Neural cell (in vitro differentiated cells): ENCODE results near the gene SLCO1A2. TPM values are rescaled to one million over a fixed set of nuclear protein-coding genes. Genes with fewer than 3 reads are reported as not detected.

Experiments
- H2AFZ ChIP-seq: fragments of 200-600, 300-800 bp; sonication (generic), shearing (Covaris generic); 2 replicates; pipeline ENCODE4 v1.6.0; 2014; ENCODE audit warnings: low read depth, mild to moderate bottlenecking, antibody characterized with exemption, low read length, moderate library complexity
- H3F3A ChIP-seq: fragments of 200-600 bp; shearing (Covaris generic); 2 replicates; pipeline ENCODE4 v1.6.1; 2016; ENCODE audit warnings: mild to moderate bottlenecking, moderate library complexity, mixed read lengths, antibody characterized with exemption, low read length; ENCODE audit not compliant: insufficient read depth, poor library complexity, severe bottlenecking
- H3K27ac ChIP-seq: fragments of 200-600, 300-800 bp; sonication (generic), shearing (Covaris generic); 2 replicates; pipeline ENCODE4 v1.5.1; 2014; ENCODE audit warnings: mild to moderate bottlenecking, low read length, moderate library complexity
- H3K27me3 ChIP-seq: fragments of 300-800, 200-600 bp; sonication (generic), shearing (Covaris generic); 2 replicates; pipeline ENCODE4 v1.6.0; 2014; ENCODE audit warnings: mild to moderate bottlenecking, low read depth, low read length, moderate library complexity; ENCODE audit not compliant: insufficient read depth
- H3K36me3 ChIP-seq: fragments of 300-800, 200-600 bp; sonication (generic), shearing (Covaris generic); 2 replicates; pipeline ENCODE4 v1.5.1; 2014; ENCODE audit warnings: mild to moderate bottlenecking, antibody characterized with exemption, low read length, moderate library complexity; ENCODE audit not compliant: insufficient read depth
- H3K4me2 ChIP-seq: fragments of 300-800, 200-600 bp; sonication (generic), shearing (Covaris generic); 2 replicates; pipeline ENCODE4 v1.6.0; 2014; ENCODE audit warnings: mild to moderate bottlenecking, low read length
- H3K4me3 ChIP-seq: fragments of 300-800, 200-600 bp; sonication (generic), shearing (Covaris generic); 2 replicates; pipeline ENCODE4 v1.5.1; 2014; ENCODE audit warnings: mild to moderate bottlenecking, low read length, moderate library complexity
- H3K79me2 ChIP-seq: fragments of 200-600 bp; shearing (Covaris generic); replicated peaks from 2 replicates; pipeline ENCODE4 v1.6.0; 2014; ENCODE audit warnings: mild to moderate bottlenecking, low read length, moderate library complexity; ENCODE audit not compliant: insufficient read depth
- H3K9ac ChIP-seq: fragments of 300-800, 200-600 bp; sonication (generic), shearing (Covaris generic); 2 replicates; pipeline ENCODE4 v1.6.1; 2016; ENCODE audit warnings: mild to moderate bottlenecking, low read length, mixed read lengths
- H3K9me2 ChIP-seq: fragments of 200-600 bp; shearing (Covaris generic); 2 replicates; pipeline ENCODE4 v1.6.1; 2016; ENCODE audit warnings: mild to moderate bottlenecking, low read length, mixed read lengths; ENCODE audit not compliant: insufficient read depth
- H3K9me3 ChIP-seq: fragments of 200-600, 300-800 bp; sonication (generic), shearing (Covaris generic); 2 replicates; pipeline ENCODE4 v1.6.1; 2016; ENCODE audit warnings: mild to moderate bottlenecking, mixed run types, low read length, moderate library complexity, mixed read lengths
- H4K20me1 ChIP-seq: fragments of 200-600 bp; shearing (Covaris generic); 2 replicates; pipeline ENCODE4 v1.6.1; 2016; ENCODE audit warnings: mild to moderate bottlenecking, mixed run types; ENCODE audit not compliant: insufficient read depth
- EP300 ChIP-seq: fragments of 450-650 bp; conservative IDR thresholded peaks from 2 replicates; pipeline ENCODE4 v1.6.1; 2014; ENCODE audit warnings: antibody characterized with exemption, mild to moderate bottlenecking, moderate library complexity; ENCODE audit not compliant: poor library complexity, severe bottlenecking
- EZH2 ChIP-seq: fragments of 200-600, 300-800 bp; shearing (Covaris generic), sonication (generic); IDR thresholded peaks from 2 replicates; pipeline ENCODE4 v1.6.1; 2014; ENCODE audit warnings: antibody characterized with exemption, low read length, borderline replicate concordance, mild to moderate bottlenecking; ENCODE audit not compliant: insufficient read depth, poor library complexity, severe bottlenecking
- MXI1 ChIP-seq: fragments of 450-650 bp; conservative IDR thresholded peaks from 2 replicates; pipeline ENCODE4 v1.6.1; 2014; ENCODE audit warnings: antibody characterized with exemption, mild to moderate bottlenecking; ENCODE audit not compliant: poor library complexity, severe bottlenecking
- POLR2AphosphoS5 ChIP-seq: IDR thresholded peaks from 2 replicates; pipeline ENCODE4 v1.6.1; 2012
- RAD21 ChIP-seq: fragments of 450-650 bp; conservative IDR thresholded peaks from 2 replicates; pipeline ENCODE4 v1.6.1; 2014; ENCODE audit warnings: antibody characterized with exemption, mild to moderate bottlenecking, moderate library complexity
- SMC3 ChIP-seq: fragments of 450-650 bp; conservative IDR thresholded peaks from 2 replicates; pipeline ENCODE4 v1.6.1; 2014; ENCODE audit warnings: antibody characterized with exemption, mild to moderate bottlenecking, moderate library complexity; ENCODE audit not compliant: poor library complexity
- TAF1 ChIP-seq: IDR thresholded peaks from 2 replicates; pipeline ENCODE4 v1.6.1; 2012; ENCODE audit warnings: low read depth
- polyA plus RNA-seq: library from polyadenylated mRNA; depleted of rRNA; stranded (reverse); fragments of >200 nt; gene quantifications from 2 replicates; pipeline ENCODE4 v1.2.3, GENCODE V29; 2014
- TF ChIP-seq, protein P1 (sequence below): fragments of 450-650 bp; IDR thresholded peaks from 2 replicates; pipeline ENCODE4 v1.5.1; 2014; ENCODE audit warnings: antibody characterized with exemption, mild to moderate bottlenecking, moderate library complexity; ENCODE audit not compliant: poor library complexity, severe bottlenecking
- TF ChIP-seq, protein P2 (sequence below): IDR thresholded peaks from 2 replicates; pipeline ENCODE4 v1.6.1; 2012; ENCODE audit warnings: borderline replicate concordance

The SLCO1A2 gene
- polyA plus RNA-seq, 1 donor from 2014 or later: not detected

DNA sequence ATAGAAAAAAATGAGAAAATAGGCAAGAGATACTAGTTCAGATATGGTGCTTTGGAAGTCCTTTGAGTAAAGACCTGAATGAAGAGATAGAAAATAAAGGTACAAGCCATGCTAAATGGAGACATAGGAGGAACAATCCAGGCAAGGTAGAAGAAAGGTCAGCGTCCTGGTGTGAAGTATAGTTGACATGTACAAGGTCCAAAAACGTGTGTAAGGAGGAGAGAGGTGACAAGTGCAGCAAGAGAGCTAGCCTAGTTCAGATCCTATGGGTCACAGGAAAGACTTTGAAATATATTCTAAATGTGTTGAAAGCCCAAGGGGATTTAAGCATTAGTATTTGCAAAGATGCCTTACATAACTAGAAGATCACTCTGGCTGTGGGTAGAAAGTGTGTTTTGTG, 115.5 kb downstream of the SLCO1A2 start:
- no peaks in the 10 kb centered on the region for H3K79me2 ChIP-seq
- no peak overlapping the region for H3K9ac ChIP-seq
- no peak overlapping the region for H2AFZ ChIP-seq
- TF ChIP-seq MXI1 (no peak), POLR2AphosphoS5 (no peak), SMC3 (no peak), RAD21 (no peak), EZH2 (no peak), EP300 (no peak), TAF1 (no peak)
- TF ChIP-seq, protein P1, sequence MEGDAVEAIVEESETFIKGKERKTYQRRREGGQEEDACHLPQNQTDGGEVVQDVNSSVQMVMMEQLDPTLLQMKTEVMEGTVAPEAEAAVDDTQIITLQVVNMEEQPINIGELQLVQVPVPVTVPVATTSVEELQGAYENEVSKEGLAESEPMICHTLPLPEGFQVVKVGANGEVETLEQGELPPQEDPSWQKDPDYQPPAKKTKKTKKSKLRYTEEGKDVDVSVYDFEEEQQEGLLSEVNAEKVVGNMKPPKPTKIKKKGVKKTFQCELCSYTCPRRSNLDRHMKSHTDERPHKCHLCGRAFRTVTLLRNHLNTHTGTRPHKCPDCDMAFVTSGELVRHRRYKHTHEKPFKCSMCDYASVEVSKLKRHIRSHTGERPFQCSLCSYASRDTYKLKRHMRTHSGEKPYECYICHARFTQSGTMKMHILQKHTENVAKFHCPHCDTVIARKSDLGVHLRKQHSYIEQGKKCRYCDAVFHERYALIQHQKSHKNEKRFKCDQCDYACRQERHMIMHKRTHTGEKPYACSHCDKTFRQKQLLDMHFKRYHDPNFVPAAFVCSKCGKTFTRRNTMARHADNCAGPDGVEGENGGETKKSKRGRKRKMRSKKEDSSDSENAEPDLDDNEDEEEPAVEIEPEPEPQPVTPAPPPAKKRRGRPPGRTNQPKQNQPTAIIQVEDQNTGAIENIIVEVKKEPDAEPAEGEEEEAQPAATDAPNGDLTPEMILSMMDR: no peak
- TF ChIP-seq, protein P2, sequence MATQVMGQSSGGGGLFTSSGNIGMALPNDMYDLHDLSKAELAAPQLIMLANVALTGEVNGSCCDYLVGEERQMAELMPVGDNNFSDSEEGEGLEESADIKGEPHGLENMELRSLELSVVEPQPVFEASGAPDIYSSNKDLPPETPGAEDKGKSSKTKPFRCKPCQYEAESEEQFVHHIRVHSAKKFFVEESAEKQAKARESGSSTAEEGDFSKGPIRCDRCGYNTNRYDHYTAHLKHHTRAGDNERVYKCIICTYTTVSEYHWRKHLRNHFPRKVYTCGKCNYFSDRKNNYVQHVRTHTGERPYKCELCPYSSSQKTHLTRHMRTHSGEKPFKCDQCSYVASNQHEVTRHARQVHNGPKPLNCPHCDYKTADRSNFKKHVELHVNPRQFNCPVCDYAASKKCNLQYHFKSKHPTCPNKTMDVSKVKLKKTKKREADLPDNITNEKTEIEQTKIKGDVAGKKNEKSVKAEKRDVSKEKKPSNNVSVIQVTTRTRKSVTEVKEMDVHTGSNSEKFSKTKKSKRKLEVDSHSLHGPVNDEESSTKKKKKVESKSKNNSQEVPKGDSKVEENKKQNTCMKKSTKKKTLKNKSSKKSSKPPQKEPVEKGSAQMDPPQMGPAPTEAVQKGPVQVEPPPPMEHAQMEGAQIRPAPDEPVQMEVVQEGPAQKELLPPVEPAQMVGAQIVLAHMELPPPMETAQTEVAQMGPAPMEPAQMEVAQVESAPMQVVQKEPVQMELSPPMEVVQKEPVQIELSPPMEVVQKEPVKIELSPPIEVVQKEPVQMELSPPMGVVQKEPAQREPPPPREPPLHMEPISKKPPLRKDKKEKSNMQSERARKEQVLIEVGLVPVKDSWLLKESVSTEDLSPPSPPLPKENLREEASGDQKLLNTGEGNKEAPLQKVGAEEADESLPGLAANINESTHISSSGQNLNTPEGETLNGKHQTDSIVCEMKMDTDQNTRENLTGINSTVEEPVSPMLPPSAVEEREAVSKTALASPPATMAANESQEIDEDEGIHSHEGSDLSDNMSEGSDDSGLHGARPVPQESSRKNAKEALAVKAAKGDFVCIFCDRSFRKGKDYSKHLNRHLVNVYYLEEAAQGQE: no peak
- no peaks in the 10 kb centered on the region for H3K9me3 ChIP-seq
- H3F3A ChIP-seq: no peaks in the 10 kb centered on the region
- no peak overlapping the region for H3K4me3 ChIP-seq
- H4K20me1 ChIP-seq: no peaks in the 10 kb centered on the region
- H3K27me3 ChIP-seq: no peaks in the 10 kb centered on the region
- no peak overlapping the region for H3K4me2 ChIP-seq
- H3K36me3 ChIP-seq: no peaks in the 10 kb centered on the region
- no peak overlapping the region for H3K27ac ChIP-seq
- no peaks in the 10 kb centered on the region for H3K9me2 ChIP-seq

Other genes starting within 250 kb of the SLCO1A2 start
- gene SLCO1B1, start 203.7 kb downstream of the SLCO1A2 start, polyA plus RNA-seq: not detected in 2 replicates
- not detected in 2 replicates for gene IAPP, start 38.0 kb upstream of the SLCO1A2 start, polyA plus RNA-seq
- 9.8 and 11.8 TPM in 2 replicates for gene PYROXD1, start 102.7 kb upstream of the SLCO1A2 start, polyA plus RNA-seq
- gene RECQL, start 166.7 kb upstream of the SLCO1A2 start, polyA plus RNA-seq: 28.8 and 29.2 TPM in 2 replicates
- 170 and 203 TPM in 2 replicates for gene GOLT1B, start 166.9 kb upstream of the SLCO1A2 start, polyA plus RNA-seq
- gene SPX, start 191.4 kb upstream of the SLCO1A2 start, polyA plus RNA-seq: not detected in 2 replicates